DOHH2 (cell line): ENCODE data around the gene C1QL3.

Source experiments
- EZH2phosphoT487 ChIP-seq: fragments of 200-600 bp; sonication (generic); IDR thresholded peaks from 2 replicates; pipeline ENCODE4 v1.6.1; 2017; ENCODE audit warnings: borderline replicate concordance, mild to moderate bottlenecking, antibody characterized with exemption, low read length, moderate library complexity, mixed read lengths
- TF ChIP-seq, protein P1 (sequence below): fragments of 200-600 bp; sonication (generic); IDR thresholded peaks from one replicate; pipeline ENCODE4 v1.5.1; 2014; ENCODE audit warnings: antibody characterized with exemption, mild to moderate bottlenecking, low read depth, low read length; ENCODE audit not compliant: poor library complexity, severe bottlenecking

DNA sequence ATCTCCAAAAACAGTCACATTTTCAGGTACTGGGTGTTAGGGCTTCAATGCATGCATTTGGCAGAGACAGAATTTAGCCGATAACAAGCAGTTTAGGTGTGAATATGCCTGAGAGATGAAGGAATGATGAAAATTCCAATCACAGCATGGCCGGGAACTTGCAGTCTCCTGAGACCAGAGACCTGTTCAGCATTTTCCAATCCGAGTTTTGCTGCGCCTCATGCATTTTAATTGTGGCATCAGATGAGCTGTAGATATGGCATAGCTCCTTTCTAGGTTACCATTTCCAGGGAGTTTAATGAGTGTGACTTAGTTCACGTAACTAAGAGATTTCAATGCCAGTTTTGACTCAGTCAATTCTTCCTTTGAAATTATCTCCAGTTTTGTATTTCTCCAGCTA lies 14.5 kb upstream of the C1QL3 start:
- TF ChIP-seq, protein P1, sequence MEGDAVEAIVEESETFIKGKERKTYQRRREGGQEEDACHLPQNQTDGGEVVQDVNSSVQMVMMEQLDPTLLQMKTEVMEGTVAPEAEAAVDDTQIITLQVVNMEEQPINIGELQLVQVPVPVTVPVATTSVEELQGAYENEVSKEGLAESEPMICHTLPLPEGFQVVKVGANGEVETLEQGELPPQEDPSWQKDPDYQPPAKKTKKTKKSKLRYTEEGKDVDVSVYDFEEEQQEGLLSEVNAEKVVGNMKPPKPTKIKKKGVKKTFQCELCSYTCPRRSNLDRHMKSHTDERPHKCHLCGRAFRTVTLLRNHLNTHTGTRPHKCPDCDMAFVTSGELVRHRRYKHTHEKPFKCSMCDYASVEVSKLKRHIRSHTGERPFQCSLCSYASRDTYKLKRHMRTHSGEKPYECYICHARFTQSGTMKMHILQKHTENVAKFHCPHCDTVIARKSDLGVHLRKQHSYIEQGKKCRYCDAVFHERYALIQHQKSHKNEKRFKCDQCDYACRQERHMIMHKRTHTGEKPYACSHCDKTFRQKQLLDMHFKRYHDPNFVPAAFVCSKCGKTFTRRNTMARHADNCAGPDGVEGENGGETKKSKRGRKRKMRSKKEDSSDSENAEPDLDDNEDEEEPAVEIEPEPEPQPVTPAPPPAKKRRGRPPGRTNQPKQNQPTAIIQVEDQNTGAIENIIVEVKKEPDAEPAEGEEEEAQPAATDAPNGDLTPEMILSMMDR, result no peak
- TF ChIP-seq EZH2phosphoT487, result no peak
